GM12875 (cell line): ENCODE results near the gene TGM1.

ENCODE experiments used
- H3K4me3 ChIP-seq: one replicate; pipeline ENCODE4 v1.5.1; 2011; ENCODE audit warnings: low read depth, low read length, control low read depth
- TF ChIP-seq, protein P1 (sequence below): IDR thresholded peaks from 2 replicates; pipeline ENCODE4 v1.5.1; 2011; ENCODE audit warnings: low read depth, mild to moderate bottlenecking, control low read depth, inconsistent platforms, low read length, moderate library complexity, borderline replicate concordance; ENCODE audit not compliant: insufficient read depth

Gene TGM1

DNA sequence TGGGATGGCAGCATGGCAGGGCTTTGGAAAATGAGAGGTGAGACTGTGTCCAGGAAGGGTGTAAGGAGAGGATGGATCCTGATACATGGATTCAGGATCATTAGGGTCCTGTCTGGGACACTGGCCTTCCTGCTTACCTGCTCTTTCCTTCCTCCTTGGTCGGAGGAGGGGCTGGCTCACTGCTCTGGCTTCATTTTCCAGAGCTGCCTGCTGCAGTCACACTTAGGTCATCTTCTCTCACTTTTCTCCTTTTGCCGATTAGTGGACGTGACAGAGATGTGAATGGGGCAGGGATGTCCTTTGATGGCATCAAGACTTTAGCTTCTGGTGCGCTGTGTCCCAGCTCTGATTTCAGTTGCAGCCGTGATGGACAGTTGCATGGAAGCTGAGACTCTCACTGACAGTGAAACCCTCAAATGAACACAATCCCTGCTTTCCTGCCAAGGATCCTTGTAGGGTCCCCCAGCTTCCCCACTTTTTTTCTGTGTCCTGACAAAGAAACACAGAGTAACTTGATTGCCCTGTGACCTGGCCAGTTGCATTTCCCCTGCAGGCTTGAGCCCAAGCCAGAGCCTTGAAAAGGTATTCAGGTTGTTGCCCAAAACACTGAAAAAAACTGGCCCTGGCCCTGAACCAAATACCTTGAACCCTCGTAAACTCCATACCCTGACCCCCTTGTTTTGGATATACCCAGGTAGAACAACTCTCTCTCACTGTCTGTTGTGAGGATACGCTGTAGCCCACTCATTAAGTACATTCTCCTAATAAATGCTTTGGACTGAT lies 45.6 kb upstream of the TGM1 start:
- TF ChIP-seq, protein P1, sequence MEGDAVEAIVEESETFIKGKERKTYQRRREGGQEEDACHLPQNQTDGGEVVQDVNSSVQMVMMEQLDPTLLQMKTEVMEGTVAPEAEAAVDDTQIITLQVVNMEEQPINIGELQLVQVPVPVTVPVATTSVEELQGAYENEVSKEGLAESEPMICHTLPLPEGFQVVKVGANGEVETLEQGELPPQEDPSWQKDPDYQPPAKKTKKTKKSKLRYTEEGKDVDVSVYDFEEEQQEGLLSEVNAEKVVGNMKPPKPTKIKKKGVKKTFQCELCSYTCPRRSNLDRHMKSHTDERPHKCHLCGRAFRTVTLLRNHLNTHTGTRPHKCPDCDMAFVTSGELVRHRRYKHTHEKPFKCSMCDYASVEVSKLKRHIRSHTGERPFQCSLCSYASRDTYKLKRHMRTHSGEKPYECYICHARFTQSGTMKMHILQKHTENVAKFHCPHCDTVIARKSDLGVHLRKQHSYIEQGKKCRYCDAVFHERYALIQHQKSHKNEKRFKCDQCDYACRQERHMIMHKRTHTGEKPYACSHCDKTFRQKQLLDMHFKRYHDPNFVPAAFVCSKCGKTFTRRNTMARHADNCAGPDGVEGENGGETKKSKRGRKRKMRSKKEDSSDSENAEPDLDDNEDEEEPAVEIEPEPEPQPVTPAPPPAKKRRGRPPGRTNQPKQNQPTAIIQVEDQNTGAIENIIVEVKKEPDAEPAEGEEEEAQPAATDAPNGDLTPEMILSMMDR: no peak
- H3K4me3 ChIP-seq: no peak overlapping the region

DNA sequence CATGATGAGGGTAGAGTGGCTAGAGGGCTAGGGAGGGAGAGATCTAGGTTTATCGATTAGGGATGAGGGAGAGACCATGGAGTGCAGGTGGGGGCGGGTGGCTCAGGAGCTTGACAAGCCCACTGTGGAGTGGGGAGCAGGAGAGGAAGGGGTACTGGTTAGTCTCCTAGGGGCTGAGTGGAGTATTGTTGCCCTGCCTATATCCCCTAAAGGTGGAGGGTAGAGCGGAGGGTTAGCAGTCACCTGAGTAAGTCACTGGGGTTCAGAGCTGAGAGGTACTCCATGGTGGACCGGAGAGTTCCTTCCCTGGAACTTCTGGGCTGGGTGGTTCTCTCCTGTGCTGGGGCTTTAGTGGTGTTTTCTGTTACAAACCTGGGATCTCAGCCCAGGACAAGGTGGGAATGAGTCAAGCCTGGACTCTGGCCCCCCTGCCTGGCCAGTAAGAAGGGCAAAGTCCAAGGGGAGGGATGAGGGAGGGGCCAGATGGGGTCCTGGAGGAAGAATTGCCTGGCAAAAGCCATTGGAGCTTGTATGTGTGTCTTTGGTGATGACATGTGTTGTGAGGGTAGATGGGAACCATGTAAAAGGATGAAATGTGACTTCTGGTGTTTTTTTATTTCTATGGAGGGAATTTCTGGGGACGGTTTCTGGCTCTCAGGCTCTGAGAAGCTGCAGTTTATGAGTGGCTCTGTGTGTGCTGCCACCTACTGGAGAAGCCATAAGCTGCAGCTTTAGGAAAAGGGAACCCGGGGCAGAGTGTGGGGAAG lies 44.8 kb upstream of the TGM1 start, which contains the start of gene CIDEB:
TSS of gene CIDEB (minus strand) at position 403 of the 767 bp plus-strand sequence. CDS start at position 284, 119 bp downstream.
- H3K4me3 ChIP-seq: no peak within 1 kb of the TSS
- TF ChIP-seq, protein P1: peak; percentile 91

DNA sequence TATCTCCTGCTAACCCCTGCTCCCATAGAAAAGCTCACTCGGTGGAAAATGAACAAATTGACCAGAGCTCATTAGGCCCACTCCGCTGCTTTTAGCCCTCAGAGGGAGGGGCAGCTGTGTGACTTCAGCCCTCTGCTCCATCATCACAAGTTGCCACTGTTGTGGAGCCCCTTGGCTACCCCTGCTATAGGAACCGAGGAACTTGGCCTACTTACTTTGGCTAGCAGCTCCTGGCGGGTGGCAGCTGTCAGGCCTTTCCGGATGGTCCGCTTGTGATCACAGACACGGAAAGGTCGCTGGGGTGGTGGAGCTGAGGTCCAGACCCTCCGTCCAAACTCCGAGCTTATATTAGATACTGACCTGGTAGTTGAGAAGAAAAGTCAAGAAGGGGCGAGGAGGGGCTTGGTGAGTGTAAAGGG lies 44.2 kb upstream of the TGM1 start:
- TF ChIP-seq, protein P1: no peak
- H3K4me3 ChIP-seq: no peak overlapping the region

- no peak overlapping the region for H3K4me3 ChIP-seq
- TF ChIP-seq, protein P1: no peak
Observed at GRCh38 chr14:24304019-24304387, 41.0 kb upstream of the TGM1 start.

DNA sequence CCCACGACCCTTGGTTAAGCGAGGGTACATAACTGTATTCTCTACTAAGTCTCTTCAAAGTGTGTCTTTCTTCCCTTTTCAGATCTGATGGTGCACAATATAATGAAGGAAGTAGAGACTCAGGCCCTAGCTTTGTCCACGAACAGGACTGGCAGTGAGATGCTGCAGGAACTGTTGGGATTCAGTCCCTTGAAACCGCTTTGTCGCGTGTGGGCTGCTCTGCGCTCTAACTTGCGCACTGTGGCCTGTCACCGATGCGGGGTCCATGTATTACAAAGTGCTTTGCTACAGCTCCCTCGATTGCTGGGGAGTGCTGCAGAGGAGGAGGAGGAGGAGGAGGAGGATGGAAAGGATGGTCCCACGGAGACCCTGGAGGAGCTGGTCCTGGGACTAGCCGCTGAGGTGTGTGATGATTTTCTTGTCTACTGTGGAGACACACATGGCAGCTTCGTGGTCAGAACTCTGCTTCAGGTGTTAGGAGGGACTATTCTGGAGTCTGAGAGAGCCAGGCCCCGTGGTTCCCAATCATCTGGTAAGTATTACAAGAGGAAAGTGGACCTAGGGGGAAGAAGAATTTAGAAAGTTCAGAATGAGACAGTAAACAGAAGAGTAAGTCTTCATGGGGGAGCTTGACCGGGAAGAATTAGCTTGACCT lies 37.5 kb upstream of the TGM1 start:
- H3K4me3 ChIP-seq: peak overlapping the region; percentile 50
- TF ChIP-seq, protein P1: no peak

DNA sequence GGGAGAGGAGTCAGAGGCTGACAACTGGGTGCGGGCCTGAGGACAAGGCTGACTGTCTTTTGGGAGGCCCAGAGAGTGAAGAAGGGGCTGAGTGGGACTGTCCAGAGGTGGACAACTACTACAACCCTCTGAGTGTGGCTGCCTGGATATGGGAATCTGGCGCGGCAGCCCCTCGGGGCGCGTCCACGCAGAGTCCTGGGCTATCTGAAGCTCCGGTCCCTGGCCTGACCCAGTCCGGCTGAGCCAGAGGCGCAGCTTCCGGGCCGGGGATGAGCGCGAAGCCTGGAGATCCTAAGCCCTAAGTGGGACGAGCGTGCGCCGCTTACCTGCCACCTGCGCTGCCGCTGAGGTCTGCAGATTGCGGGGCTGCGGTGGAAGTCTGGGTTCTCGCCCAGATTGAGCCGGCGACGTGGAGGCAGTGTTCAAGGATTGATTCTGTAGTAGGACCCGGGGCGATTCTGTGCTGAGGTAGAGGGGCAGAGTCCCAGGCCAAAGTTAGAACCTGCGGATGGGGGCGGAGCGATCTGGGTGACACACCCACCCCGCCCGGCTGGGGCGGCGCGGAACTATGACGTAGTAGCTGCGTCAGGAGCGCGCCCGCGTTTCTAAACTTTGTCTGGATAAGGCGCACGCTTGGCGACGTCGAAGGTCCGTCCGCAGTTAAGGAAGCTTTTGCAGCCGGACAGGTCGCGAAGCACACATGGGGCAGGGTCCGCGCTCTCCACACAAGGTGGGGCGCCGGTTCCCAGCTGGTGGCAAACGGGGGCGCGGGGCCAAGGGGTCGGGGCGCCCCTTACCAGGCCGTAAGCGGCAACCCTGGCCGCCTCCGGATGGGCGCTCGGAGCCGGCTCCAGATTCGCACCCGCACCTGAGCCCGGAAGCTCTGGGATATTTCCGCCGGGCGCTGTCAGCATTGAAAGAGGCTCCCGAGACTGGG lies 36.5 kb upstream of the TGM1 start, which contains the start of the genes DHRS1 and NOP9:
TSS of gene DHRS1 (minus strand) at position 526 of the 937 bp plus-strand sequence. CDS start 674 bp downstream, outside the sequence.
TSS of gene NOP9 (plus strand) at position 596 of the 937 bp plus-strand sequence. CDS start at position 701, 105 bp downstream.
- peak within 1 kb of the TSS; percentile 50 for H3K4me3 ChIP-seq

More for the DNA sequence above, 36.5 kb upstream of the TGM1 start, which contains the start of the genes DHRS1 and NOP9:
- TF ChIP-seq, protein P1: no peak
